HG03342 (cell line): Measurements from ENCODE around the gene OXER1.
A peak's percentile ranks its signal among the peaks of the same experiment; 100 is the strongest.

Experiments
- ATAC-seq: cut with Tn5 transposase; IDR thresholded peaks from one replicate; pipeline ENCODE4 v1.9.1; 2021; ENCODE audit warnings: mild to moderate bottlenecking, moderate library complexity; ENCODE audit not compliant: unreplicated experiment

The OXER1 gene

DNA sequence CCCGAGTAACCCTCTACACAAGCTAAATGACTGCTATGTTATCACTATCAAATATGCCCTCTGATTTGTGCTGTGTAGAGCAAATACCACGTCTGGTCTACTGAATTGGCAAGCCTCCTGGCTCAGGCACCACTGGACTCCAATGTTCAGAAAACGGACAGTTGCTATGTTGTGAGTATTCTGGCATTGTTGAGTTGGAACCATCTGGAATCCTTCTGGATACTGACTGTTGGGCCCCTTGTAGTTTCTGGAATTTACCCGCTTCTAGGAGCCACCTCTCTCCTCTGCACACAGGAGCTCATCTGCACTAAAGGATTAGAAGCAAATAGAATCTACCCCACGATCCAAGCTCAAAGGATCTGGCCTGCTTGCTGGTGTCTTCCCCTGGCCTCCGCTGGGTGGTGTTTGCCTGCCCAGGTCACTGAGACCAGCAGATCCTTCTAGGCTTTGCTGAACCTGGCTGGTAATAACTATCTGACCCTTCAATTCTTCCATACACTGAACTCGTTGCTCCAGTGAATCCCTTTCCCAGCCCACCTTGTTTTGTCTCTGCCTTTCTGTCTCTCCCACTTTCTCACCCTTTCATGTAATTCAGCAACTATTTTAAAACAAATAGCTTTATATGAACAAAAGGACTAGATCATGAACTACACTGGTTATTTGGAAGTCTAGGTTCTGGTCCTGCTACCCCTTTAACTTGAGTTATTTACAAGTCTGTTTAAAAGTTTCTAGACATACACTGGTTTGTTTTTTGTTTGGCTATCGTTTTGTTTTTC lies 30.5 kb upstream of the OXER1 start:
- ATAC-seq, result no peak

DNA sequence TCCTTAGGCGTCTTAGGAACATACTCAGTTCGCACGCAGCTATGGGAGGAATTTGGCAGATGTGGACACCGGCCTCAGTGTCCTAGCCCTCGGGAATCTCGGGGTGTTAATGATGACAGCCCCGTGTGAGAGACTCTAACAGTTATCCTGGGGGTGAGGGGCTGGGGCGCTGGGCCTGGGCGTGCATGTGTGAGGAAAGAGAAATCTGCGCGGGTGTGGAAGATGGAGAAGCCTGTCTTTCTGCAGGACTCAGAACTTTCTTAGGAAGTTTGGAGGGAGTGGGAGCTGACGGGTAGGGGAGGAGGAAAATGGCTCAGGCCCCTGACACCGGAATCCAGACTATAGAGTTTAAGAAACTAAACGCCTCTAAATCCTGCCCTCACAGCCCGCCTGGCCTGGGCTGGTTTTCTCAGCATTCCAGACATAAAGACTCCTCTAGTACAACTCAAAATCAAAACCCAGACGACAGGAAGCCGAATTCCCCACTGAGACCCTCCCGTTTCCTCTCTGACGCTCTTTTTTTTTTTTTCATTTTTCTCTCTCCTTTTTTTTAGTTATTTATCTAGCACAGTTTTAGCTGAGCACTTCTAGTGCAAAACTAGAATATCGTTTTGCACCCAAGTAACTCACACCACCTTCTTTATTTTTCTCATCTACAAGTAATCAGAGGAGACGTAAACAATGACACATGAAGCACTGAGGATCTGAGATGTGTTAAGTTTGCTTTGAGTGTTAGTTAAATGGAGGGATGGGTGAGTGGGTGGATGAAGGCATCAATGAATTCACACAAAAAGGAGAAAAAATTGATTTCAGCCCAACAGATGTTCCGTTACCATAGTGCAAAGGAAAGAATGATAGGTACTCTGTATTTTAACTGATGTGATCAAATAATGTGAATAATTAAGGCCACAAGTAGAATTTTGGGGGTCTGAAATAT lies 29.7 kb upstream of the OXER1 start:
- ATAC-seq, result no peak

DNA sequence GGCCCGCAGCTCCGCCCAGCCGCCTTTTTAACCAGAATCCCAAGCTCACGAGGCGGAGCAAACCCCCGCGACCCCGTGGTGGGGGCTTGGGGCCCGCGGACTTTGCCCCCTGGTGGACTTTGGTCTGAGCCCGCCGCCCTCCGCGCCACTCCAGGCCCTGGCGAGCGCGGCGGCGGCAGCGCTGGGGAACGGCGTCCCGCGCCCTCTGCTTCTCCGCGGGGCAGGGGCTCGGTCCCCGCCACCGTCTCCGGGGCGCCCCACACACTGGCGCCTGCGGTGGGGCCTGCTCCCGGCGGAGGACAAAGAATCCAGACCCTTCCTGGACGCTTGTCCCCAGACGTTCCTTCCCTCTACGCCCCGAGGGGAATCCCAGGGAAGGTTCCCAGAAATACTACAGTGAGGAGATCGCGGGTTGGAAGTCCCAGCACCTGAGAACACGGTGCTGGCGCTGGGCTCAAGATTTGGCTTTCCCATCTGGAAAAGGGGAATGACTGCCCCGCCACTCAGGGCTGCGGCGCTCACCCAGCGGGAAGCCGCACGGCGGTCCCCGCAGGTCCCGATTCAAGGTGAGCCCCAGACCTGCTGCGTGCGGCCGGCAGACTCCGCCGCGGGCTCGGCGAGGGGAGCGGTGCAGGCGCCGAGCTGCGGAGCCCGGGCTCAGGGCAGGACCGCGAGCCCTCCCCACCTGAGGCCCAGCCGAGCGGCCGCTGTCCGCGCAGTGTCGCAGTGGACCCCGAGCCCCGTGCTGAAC lies 28.8 kb upstream of the OXER1 start, which contains the start of gene HAAO:
TSS of gene HAAO (minus strand) at position 1 of the 751 bp plus-strand sequence. CDS start 47 bp downstream, outside the sequence.
- peak; percentile 27 for ATAC-seq

GRCh38 chr2:42792087-42792582 lies 28.2 kb upstream of the OXER1 start:
- peak; percentile 22 for ATAC-seq

DNA sequence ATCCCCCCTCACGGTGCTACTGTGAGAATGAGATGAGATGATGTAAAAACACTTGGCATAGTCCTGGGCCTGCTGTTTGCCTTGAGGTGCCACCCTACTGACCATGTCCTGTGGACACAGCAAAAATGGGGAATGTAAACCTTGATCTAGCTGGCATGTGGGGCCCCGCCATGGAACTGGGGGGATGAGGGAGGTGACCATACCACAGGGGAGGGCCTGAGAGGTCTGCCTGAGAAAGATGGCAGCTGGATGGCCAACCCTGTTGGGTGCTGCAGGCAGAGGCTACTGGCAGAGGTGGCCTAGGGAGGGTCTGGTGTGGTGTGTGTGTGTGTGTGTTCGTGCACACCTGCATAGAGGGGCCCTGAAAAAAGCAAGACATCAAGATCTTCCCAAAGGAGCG lies 27.7 kb upstream of the OXER1 start:
- ATAC-seq, result no peak

DNA sequence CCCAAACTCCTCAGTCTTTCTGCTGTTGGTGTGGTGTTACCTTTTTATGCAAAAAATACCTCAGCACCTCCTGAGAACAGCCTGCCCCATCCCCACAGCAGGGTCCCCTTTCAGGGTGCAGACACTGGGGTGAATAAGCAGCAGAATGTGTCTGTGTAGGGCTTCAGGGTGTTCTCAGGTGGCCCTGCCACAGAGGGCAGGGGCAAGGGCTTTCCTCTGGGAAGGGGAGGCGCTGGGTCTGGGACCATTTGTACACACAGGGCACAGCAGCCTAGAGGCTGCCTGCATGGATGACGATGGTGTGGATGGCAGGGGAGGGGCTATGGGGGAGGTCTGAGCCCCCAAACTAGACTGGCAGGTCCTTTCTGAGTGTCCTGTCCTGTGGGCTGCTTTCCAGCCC lies 25.8 kb upstream of the OXER1 start:
- no peak for ATAC-seq

DNA sequence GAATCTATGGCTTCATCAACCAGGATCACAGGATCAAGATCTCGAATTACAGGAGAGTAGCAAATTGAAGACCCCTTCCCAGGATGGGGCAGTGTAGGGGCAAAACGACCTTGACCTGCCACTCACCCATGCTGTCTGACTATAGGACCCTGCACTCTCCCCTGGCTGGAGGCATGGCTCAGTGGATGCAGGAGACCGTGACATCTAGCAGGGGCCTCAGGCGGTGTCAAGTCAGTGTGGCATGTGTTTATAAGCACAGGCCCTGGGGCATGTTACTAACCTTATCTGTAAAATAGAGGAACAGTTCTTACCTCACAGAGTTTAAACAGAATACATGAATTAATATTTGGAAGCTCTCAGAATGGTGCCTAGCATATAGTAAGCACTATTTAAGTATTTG lies 24.9 kb upstream of the OXER1 start:
- no peak for ATAC-seq

DNA sequence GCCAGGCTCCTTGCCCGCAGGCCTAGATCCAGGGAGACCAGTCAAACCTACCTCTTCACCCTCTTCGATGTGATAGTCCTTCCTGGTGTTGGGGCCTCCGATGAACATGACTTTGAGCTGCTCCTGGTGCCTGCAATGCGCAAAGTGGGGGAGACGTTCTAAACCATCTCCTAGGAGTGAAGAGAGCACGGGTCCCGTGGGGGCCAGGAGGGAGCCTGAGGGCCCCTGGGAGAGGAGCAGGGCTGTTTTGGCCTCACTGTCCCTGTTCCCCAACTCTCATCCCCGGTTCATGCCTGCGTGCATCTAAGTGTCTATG lies 24.5 kb upstream of the OXER1 start:
- no peak for ATAC-seq

- no peak for ATAC-seq
Measured at GRCh38 chr2:42787788-42788477, 24.0 kb upstream of the OXER1 start.

- ATAC-seq, result no peak
Measured at GRCh38 chr2:42787424-42787787, 23.5 kb upstream of the OXER1 start.

DNA sequence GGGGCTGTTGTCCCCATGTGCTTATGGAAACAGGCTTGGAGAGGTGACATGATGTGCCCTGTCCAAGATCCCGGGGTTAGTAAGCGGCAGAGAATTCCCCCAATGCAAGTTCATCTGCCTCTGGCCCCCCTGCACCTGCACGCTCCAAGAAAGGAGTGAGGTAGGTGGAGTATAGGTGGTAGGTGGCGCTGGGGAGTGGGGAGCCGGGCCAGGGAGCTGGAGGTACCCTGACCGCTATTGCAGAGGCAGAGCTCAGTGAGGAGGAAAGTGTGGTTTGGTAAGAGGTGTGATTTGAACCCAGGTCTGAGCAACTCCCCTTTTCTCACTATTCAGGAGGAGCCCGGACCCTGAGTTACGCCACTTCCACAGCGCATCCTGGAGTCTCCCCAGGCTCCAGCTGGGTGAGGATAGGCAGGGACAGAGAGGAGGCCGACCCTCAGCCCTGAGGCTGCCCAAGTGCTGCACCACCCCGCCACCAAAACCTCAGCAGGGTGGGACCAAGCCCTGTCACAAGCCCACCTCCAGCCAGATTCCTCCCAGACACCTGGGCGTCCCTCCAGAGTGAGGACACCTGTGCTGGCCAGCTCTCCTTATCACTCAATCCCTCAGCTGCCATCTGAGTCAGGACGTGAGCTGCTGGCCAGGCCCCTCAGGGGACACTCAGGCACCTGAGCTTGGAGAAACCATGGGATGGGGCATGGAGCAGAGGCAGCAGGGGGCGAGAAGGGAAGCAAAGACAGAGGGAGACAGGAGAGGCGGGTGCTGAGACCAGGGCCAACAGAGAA lies 22.8 kb upstream of the OXER1 start:
- ATAC-seq, result no peak

DNA sequence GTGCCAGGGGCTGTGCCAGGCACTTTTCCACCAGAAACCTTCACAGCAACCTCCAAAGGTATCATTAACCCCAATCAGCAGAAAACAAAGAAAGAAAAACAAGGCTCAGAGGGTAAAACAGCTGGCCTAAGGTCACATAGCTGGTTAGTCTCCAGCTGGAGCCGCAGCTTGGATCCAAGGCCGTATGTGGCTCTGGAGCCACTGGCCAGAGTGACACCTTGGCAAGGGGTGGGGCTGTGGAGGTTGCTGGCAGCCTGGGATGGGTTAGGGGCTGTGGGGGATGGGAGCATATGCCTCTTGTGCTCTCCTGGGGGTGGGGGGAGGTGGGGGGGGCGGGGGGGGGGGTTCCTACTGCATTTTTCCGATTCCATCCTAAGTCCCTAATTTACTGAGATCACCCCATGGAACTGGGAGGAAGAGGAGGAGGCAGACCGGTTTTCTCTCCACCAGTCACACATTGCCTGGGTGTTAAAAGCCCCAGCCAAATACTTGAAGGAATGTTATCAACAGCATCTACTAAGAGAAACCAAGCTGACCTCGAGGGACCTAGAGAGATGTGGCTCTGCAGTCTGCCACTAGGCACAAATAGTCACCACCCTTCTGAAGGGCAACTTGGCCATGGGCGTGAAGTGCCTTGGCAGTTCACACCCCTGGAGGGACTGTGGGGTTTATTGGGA lies 20.4 kb upstream of the OXER1 start:
- ATAC-seq, result no peak

DNA sequence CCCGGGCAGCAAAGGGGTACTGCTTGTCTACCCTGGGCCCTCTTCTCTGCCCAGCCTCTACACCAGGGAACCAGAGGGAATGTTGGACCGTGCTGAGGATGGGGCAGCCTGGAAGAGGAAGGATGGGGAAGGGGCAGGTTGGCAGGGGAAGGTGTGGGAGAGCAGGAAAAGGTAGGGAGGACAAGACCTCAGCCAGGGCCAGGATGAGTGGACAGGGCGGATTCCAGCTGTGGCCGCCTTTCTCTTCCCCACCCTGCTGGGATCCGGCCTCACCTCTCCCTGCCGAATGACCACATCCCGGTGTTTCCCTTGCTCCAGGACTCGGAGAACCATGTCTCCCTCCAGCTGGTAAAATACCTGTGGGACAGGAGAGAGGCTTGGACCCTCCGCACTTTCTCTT lies 19.6 kb upstream of the OXER1 start:
- no peak for ATAC-seq

DNA sequence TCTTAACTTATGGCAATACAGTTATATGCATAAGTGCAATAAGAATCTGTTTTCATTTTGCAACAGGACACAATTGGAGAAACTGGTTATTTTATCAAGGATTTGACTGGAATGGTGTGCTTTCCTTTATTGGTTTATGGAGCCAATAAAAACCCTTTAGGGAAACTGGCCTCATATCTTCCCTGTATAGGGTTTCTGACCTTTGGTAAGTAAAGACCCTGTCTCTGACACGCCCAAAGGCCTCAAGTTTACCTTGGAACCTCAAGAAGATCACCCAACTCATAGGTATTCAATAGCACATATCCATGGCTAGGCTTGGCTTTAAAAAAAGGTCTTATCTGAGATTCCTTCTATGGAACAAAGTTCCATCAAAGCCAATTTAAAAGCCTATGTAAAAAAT lies 17.2 kb upstream of the OXER1 start:
- ATAC-seq, result no peak

DNA sequence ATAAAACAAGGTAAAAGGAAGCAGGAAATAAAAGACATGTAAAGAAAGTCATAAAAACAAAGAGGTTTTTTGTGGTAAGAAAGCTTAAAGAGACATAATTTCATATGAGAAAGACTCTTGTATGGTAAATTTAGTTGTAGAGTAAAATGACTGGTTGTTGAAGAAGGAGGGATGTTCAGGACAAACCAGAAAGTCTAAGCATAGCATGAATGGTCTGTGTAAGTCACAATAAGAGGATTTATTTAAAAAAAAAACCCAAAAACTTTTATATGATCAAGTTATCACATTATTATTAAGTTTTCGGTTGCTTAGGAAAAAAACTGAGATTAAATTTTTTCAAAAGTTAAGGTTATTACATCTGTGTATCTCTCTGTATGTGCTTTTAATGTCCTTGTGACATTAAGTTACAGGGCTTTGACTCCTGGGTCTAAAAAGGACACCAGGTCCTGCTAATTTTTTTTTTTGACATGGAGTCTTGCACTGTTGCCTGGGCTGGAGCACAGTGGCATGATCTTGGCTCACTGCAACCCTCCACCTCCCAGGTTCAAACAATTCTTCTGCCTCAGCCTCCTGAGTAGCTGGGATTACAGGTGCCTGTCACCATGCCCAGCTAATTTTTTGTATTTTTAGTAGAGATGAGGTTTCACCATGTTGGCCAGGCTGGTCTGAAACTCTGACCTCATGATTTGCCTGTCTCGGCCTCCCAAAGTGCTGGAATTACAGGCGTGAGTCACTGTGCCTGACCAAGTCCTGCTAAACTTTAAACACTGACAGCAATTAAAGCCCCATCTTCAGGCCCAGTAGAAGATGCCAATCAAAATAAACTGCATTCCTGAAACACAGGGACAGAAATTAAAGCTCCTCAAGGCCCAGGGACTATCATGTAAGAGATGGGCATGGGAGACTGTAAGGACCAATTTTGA lies 14.2 kb upstream of the OXER1 start:
- ATAC-seq, result no peak

DNA sequence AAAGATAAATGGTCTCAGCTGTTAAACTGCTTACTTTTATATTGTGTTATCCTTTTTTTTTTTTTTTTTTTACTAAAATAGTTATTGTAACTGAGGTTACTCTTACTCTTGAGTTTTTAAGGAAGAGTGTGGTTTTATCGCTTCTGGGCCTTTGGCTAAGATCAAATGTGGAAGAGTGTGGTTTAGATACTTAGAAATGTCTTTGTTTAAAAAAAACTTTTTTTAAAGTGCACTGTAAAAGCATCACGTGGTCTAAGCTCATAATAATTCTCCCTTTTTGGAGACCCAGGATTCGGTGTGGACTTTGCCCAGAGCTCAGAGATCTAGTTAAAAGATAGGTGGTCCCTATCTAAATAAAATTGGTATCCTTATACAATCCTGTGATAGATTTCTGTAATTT lies 11.9 kb upstream of the OXER1 start:
- no peak for ATAC-seq

DNA sequence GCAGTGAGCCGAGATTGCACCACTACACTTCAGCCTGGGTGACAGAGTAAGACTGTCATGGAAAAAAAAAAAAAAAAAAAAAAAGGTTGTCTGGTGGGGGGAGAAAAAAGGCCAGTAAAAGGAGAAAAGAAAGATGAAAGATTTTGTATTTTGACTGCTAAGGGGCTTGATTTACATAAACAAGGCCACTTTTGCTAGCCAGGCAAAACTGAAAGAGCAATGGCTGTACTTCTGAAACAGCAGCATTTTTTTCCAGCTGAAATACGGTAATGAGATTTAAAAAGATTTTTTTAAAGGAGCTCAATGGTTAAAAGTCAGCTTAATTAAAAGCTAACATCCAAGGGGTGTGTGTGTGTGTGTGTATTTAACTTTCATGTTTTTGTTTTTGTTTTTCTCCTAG lies 11.3 kb upstream of the OXER1 start:
- no peak for ATAC-seq

DNA sequence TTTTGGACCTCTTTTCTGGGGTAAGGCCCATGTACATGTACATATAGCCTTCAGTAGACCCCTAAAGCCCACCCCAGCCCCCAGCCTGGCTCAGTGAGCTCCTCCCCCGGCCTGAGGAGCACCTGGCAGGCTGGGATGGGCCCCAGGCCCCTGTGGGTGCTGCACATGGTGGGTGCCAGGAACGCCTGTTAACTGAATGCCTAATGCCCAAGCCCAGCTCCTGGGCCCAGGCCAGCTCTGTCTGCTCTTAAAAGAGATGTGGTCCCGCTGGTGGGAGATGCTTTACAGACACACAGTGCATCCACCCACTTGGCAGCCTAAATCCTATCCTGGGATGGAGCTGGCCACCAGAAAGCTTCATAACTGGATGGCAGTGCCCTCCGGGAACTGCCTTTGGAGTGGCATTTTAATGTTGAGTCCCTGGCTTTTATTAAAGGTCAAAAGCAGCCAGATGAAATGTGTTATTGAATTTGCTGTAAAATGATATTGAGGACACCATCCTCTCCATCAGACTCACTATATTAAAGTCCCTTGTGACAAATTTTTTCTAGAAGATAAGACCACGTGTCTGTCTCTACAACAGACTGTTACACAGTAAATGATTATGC lies 7.7 kb upstream of the OXER1 start:
- ATAC-seq, result no peak
